Smooth muscle cell of bladder (primary cell): ENCODE measurements around the gene NTRK2. TPM values are rescaled to one million over a fixed set of nuclear protein-coding genes. Genes with fewer than 3 reads are reported as not detected.

Source experiments
- total RNA-seq: library from RNA; depleted of rRNA; stranded (reverse); fragments of >200 nt; gene quantifications from 2 replicates; pipeline ENCODE4 v1.2.3, GENCODE V29; 2014

The NTRK2 gene
- total RNA-seq: 0.09 TPM in 1 of 2 replicates, not detected in the other

DNA sequence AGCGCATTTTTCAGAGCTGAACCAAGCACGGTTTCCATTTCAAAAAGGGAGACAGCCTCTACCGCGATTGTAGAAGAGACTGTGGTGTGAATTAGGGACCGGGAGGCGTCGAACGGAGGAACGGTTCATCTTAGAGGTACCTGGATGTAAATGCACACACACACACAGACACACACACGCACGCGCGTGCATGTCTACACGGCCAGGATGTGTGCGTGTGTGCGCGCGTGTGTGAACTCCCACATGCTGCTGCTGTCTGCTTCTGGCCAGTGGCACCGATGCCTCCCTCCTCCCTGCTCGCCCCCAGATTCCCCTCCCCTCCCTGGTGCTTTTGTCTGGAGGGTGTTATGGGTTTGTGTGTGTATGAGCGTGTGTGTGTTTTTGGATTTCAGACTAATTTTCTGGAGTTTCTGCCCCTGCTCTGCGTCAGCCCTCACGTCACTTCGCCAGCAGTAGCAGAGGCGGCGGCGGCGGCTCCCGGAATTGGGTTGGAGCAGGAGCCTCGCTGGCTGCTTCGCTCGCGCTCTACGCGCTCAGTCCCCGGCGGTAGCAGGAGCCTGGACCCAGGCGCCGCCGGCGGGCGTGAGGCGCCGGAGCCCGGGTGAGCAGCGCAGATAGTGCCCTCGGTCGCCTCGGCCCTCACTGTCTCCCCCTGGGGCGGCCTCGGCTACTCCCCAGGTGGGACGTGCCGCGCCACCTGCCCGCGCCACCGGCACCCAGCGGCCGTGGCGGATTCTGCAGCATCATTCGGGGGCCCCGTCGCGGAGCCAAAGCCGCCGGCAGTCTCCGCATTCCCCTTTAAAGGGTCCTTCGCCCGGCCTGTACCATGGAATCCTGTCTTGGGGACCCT, at the start of gene NTRK2:
NTRK2 (plus strand) TSS at position 442 of the 850 bp plus-strand sequence. CDS start 1,020 bp downstream, outside the sequence.

